SW 1271 (cell line): ENCODE results near the gene NXPH3.

Source experiments
- DNase-seq, 2 experiments: peaks; one replicate each; lab custom pipeline; 2025; lab: John Stamatoyannopoulos, UW

NXPH3 gene

DNA sequence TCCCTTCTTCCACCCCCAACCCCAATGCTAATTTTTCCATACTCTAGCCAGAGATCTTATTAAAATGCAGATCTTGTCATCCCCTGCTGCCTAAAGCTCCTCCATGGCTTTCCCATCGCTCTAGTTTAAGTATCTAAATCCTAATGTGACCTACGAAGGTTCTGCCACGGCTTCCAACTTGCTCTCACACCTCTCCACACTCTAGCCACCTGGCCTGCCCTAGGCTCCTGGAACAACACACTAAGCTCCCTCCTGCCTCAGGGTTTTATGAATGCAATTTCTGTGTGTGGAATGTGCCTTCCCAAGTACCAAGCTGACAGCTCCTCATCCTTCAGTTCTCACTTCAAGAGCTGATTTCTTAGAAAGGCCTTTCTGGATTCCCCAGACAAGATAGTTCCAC lies 16.6 kb downstream of the NXPH3 start:
- no peak for DNase-seq

DNA sequence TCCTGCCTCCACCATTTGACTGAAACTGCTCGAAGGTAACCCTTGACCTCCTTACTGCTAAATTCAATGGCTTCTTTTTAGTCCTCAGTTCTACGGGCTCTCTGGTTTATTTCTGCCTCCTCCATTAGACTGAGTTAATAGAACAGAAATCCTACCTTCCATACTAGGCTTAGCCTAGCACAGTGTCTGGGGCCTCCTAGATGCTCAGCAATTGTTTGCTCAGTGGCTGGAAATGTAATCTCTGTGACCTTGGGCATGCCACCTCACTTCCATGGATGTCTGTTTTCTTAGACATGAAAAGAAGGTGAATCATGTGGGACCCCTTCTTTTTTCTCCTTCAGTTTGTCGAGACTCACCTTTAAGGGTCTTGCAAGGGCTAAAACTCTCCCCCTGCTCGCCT lies 19.7 kb downstream of the NXPH3 start:
- DNase-seq, result no peak

DNA sequence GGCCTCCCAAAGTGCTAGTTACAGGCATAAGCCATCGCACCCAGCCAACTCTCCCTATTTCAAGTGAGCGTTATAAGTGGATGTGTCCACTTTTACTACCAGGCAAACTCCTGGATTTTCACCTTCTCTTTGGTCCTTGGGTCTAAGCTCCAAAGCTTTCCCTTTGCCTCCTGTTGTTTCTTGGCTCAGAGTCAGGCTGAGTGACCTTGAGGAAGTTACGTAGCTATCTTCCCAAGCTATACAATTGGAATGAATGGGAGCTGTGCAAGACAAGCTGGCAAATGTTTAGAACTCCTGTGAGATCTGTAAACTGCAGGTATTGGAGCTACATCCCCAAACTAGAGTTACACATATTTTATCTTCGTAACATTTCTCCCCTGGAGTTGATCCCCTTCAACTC lies 20.3 kb downstream of the NXPH3 start:
- no peak for DNase-seq

DNA sequence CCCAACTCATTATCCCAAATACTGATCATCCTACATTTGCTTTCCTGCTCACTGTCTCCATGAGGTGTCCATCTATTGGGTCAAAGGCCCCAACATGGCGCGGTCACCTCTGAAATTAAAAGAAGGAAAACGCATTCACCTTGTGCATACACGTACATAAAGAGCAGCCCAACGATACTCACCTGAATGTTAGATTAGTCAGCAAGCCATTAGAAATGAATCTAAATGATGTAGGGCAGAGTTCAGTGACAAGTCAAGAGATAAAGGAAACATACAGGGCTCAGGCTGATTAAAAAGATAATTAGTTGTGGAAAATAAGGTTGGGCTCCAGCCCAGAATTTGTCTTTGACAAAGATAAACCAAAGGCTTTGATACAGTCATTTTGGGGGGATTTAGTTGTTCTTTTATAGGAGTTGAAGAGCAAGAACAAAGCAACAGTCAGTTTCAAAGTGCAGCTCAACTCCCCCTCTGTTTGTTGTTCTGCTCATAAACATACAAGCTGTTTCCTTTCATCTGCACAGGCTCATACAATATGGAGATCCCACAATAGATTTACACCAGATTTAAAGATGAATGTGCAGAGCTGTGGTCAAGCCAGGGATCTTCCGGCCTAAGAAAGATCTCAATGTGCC lies 21.1 kb downstream of the NXPH3 start:
- DNase-seq, result no peak

DNA sequence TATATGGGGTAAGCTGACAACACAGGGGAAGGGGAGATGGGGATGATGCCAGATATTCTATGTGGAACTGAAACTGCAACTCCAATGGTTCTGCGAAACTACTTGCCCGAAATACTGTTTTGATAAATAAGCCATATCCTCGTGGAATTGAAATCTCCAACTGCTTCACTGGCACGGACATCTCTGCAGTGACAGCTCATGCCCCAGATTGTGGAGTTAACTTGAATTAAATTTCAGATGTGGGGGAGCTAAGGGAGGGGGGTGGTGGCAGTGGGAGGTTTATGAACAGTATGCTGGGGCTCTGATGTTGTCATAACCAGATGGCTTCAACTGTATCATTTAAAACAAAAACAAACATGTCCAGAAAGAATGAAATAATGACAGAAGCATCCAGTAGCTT lies 21.8 kb downstream of the NXPH3 start:
- no peak for DNase-seq

GRCh38 chr17:49597928-49598655 lies 22.4 kb downstream of the NXPH3 start:
- no peak for DNase-seq

DNA sequence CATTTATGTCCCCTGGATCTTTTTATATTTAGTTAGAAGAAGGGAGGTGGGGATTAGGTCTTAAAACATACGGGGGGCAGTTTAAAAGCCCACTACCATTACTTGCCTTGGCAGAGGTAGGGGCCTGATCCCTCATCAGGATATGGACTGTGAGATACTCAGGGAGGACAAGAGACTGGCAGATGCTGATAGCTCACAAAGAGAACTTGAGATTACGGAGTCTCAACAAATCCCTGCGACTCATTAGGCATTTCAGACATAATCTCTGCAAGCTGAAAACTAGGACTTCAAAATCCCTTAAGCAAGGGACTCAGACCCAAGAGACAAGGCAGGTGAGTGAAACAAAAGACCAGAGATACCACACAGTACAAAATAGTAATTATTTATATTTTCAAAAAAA lies 23.2 kb downstream of the NXPH3 start:
- DNase-seq, result no peak

DNA sequence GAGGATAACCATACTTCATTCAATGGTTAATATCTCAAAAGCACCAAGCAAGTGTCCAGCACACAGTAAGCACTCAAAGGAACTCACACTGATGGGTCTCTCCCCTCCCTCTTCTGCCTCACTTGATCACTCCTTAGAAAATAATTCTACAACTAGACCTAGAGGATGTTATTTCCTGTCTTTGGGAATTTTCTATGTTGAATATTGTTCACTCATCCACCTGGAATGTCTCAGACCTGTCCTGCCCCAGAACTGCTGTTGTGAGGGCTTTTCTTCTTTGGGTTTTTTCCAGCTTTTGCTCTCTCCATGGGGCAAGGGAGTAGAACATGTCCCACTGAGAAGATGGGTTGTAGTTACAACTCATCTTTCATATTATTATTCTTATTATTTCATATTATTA lies 25.3 kb downstream of the NXPH3 start:
- DNase-seq, result no peak

DNA sequence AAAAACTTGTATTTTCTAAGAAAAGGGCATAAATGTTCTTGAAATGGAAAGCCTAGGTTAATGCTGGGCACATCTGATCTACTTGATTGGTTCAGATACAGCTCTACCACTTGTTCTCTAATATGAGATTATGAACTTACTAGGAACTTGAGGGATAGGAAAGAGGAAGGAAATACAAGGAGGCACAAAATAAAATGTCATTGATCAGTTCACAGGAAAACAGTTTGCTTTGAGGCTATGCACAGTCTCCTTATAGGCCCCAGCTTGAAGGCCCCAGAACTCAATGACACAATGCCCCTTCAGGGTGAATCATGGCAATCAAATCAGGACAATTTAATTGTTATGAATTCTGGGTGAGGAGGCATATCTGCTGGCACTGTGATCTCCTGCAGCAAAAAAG lies 27.1 kb downstream of the NXPH3 start:
- no peak for DNase-seq

- DNase-seq, result no peak
These were observed 27.6 kb downstream of the NXPH3 start for GRCh38 chr17:49603238-49603637.

DNA sequence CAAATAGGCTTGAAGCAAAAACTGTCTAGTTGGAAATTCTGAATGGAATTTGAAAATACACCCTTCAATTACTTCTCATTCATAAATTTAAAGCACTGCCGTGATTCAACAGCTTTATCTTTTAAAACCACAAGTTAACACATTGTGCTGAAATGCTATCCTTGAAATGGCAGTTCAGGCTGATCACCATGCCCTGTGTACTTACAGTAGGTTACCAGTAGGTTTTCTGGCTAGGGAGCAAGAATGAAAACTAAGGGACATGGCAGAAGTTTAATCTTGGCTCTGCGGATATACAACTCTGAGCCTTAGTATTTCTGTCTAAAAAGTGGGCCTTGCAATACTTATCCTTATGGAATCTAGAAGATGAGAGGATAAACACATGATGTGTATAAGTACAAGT lies 28.0 kb downstream of the NXPH3 start:
- no peak for DNase-seq

DNA sequence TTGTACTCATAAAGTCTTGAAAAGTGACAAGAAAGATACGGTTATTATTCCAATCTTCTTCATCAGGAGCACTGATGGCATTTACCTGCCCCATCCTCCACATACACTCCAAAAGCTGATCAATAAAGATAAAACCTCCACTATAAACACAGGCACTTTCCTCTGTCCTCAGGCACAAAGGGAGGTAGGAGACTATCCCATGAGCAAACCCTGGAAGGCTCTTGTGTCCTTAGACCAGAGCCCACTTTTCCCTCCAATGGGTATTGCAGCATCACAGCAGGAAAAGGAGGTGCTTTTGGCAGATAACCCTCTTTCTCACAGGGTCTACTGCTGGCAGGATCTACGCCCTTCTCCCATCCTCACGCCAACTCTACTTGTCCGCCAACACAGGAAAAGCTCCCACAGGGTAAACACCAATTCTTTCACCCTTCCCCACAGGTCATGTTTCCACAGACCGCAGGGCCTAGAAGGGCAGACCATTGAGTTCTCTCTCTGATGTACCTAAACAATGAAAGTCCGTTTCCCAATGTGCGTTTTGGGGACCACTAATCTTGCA lies 28.7 kb downstream of the NXPH3 start:
- DNase-seq, result no peak

- no peak for DNase-seq
These were observed 35.4 kb downstream of the NXPH3 start for GRCh38 chr17:49610883-49611584.

DNA sequence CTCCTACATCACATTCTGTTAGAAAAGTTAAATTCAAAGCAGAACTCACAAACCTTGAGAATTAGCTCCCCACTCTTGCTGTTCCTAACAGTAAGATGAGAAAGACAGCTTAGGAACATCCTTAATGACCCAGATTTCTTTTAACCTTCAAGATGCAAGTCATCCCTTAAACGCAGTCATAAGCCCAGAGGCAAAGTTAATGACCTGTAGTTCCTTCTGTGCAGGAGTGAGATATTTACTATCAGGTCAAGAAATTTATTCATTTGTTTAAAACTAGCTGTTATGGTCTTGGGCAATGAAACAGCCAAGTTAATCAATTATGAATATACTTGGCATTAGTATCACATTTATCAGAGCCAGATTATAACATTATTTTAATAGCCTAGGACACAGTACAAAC lies 37.1 kb downstream of the NXPH3 start:
- DNase-seq, result no peak

- DNase-seq, result no peak
These were observed 37.6 kb downstream of the NXPH3 start for GRCh38 chr17:49613182-49613800.

GRCh38 chr17:49616086-49616485 lies 40.4 kb downstream of the NXPH3 start:
- DNase-seq, result no peak

GRCh38 chr17:49616601-49617131 lies 41.0 kb downstream of the NXPH3 start:
- no peak for DNase-seq

- no peak for DNase-seq
These were observed 42.4 kb downstream of the NXPH3 start for GRCh38 chr17:49618028-49618611.

DNA sequence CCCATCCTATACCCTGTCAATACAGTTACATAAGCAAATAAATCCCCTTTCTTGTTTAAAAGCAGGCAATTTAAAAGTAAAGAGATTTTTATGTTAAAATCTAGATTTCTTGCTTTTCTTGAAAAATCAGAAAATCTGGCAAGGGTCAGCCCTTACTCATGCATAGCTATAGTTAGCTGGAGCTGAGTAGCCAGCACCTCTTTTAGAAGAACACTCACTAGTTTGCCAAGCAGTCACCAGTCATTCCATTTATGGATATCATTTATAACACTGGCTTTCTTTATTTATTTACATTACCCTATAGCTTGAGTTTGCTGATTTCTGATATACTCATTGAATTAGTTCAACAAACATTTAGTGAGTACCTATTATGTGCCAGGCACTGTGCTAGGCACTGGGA lies 45.7 kb downstream of the NXPH3 start:
- DNase-seq, result no peak

DNA sequence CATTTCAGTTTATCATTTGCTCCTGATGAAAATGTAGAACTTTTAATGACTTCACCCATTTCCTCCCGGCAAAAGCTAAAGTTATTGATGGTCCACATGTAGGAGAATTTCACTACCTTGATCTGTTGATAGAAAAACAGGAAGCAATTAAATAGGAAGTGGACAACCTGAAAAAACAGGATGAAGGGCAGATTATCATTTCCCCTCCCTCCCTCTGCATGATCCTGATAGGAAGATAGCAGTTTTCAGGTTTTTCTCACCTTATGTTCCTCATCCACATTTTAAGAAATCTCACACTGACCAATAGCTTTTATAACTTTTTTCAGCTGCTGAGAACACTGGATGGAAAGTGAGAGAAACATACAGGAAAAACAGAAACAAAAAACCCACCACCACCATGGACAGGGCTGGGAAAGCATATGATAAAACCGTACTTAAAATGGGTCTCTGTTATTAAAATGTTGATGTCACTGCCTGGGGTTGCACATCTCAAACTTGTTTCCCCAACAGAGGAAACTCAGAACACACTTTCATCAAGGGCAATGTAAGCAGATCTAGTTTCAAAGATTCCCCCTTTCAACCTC lies 46.4 kb downstream of the NXPH3 start:
- no peak for DNase-seq

- DNase-seq, result no peak
These were observed 49.2 kb downstream of the NXPH3 start for GRCh38 chr17:49624896-49625295.

DNA sequence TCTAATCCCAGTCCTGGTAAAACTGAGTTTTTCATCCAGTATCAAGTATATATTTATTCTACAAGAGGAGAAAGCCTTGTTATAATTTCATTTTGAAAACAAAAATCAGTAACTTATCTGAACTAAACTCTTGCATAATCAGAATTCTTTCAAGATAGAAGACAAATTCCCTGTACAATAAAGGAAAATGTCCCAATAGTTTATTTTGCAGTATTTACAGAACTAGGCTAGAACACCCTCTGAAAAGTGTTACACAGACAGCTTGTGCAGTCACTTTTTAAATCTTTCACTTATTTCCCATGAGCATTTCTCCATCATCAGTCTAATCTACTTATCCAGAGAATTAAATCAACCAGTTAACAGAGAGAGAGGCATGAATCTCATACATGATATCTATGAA lies 53.8 kb downstream of the NXPH3 start:
- no peak for DNase-seq
